H1 (cell line): ENCODE measurements around the gene SOAT2. TPM values are rescaled to one million over a fixed set of nuclear protein-coding genes. Genes with fewer than 3 reads are reported as not detected.

Experiments
- CTCF ChIA-PET: fragments of 300-600 bp; sonication (Branson Sonifier 250); formaldehyde crosslinking; loops from one replicate; lab custom pipeline; 2021; ENCODE audit not compliant: partially characterized antibody; lab: Charles Lee
- POLR2A ChIA-PET: fragments of 300-600 bp; sonication (Branson Sonifier 250); formaldehyde crosslinking; loops from one replicate; lab custom pipeline; 2021; ENCODE audit warnings: inconsistent platforms; ENCODE audit not compliant: partially characterized antibody; lab: Charles Lee
- DNase-seq, 2 experiments: peaks; one replicate each; pipeline versions ENCODE4 v3.0.0 to v3.0.0-alpha.2; 2010 to 2022; ENCODE audit warnings: low spot score in 2 of 2, low read depth in 1 of 2, mixed read lengths in 1 of 2
- FAIRE-seq: peaks from 2 replicates; lab custom pipeline; 2011; peaks lifted over from hg19 to GRCh38; lab: Jason Lieb, UNC
- H2AFZ ChIP-seq: 2 replicates; pipeline ENCODE4 v1.8.1; 2012; ENCODE audit warnings: low read length, inconsistent platforms
- H2AK5ac ChIP-seq: 2 replicates; pipeline ENCODE4 v1.6.1; 2013; ENCODE audit warnings: low read depth, low read length
- H2BK120ac ChIP-seq: replicated peaks from 2 replicates; pipeline ENCODE3; 2013; ENCODE audit warnings: low read depth, low read length, inconsistent platforms
- H2BK12ac ChIP-seq: 2 replicates; pipeline ENCODE4 v1.6.1; 2013; ENCODE audit warnings: low read depth, low read length
- H2BK15ac ChIP-seq: 2 replicates; pipeline ENCODE4 v1.6.1; 2013; ENCODE audit warnings: low read length
- H2BK20ac ChIP-seq: 2 replicates; pipeline ENCODE4 v1.6.1; 2013; ENCODE audit warnings: low read length
- H2BK5ac ChIP-seq: 2 replicates; pipeline ENCODE4 v1.6.1; 2013; ENCODE audit warnings: low read depth, low read length
- H3K14ac ChIP-seq: 2 replicates; pipeline ENCODE4 v1.6.1; 2013; ENCODE audit warnings: inconsistent platforms; ENCODE audit not compliant: insufficient read length
- H3K18ac ChIP-seq: 2 replicates; pipeline ENCODE4 v1.6.1; 2013; ENCODE audit warnings: low read length; ENCODE audit errors: extremely low read depth
- H3K23ac ChIP-seq: 2 replicates; pipeline ENCODE4 v1.6.1; 2013; ENCODE audit warnings: inconsistent platforms; ENCODE audit not compliant: insufficient read length
- H3K23me2 ChIP-seq: 2 replicates; pipeline ENCODE4 v1.6.1; 2013; ENCODE audit warnings: low read depth, low read length
- H3K27ac ChIP-seq: 2 replicates; pipeline ENCODE4 v1.6.1; 2011; ENCODE audit warnings: low read depth, low read length, inconsistent platforms
- H3K27me3 ChIP-seq, 4 experiments: replicated peaks in 1 of 4; 1 replicate in 1 of 4; 2 replicates in 3 of 4; pipeline versions ENCODE4 v1.6.1 to v1.8.1; 2011 to 2013; ENCODE audit warnings: low read length in 3 of 4, mild to moderate bottlenecking in 3 of 4, inconsistent platforms in 2 of 4, mixed read lengths in 2 of 4, moderate library complexity in 1 of 4; ENCODE audit not compliant: control insufficient read depth in 3 of 4, insufficient read depth in 3 of 4; ENCODE audit errors: extremely low read depth in 1 of 4
- H3K36me3 ChIP-seq, 4 experiments: 2 replicates each; pipeline versions ENCODE4 v1.6.1 to v1.8.1; 2011 to 2013; ENCODE audit warnings: mild to moderate bottlenecking in 4 of 4, low read length in 3 of 4, moderate library complexity in 2 of 4, control low read depth in 1 of 4, inconsistent platforms in 1 of 4; ENCODE audit not compliant: insufficient read depth in 4 of 4, control insufficient read depth in 2 of 4
- H3K4ac ChIP-seq: replicated peaks from 2 replicates; pipeline ENCODE3; 2013; ENCODE audit warnings: low read length, low read depth, mixed read lengths, inconsistent platforms; ENCODE audit not compliant: insufficient read length
- H3K4me1 ChIP-seq, 4 experiments: replicated peaks in 1 of 4; 1 replicate in 1 of 4; 2 replicates in 3 of 4; pipeline versions ENCODE4 v1.6.1 to v1.8.1; 2011 to 2013; ENCODE audit warnings: low read length in 3 of 4, inconsistent platforms in 2 of 4, mixed read lengths in 1 of 4; ENCODE audit not compliant: insufficient read depth in 4 of 4, control insufficient read depth in 3 of 4
- H3K4me2 ChIP-seq, 2 experiments: 2 replicates each; pipeline versions ENCODE4 v1.6.1 to v1.8.1; 2011 to 2013; ENCODE audit warnings: low read depth in 2 of 2, low read length in 2 of 2, control low read depth in 1 of 2, inconsistent platforms in 1 of 2, mild to moderate bottlenecking in 1 of 2; ENCODE audit not compliant: insufficient read depth in 1 of 2
- H3K4me3 ChIP-seq, 4 experiments: fragments of 200-600, 300-600 bp in 1 of 4; sonication (generic), shearing (Covaris generic), sonication (Bioruptor Twin) in 1 of 4; 2 replicates each; pipeline versions ENCODE4 v1.5.1 to v1.8.1; 2011 to 2016; ENCODE audit warnings: low read length in 4 of 4, low read depth in 3 of 4, control low read depth in 2 of 4, inconsistent platforms in 2 of 4, mild to moderate bottlenecking in 2 of 4, mixed read lengths in 1 of 4, moderate library complexity in 1 of 4; ENCODE audit not compliant: insufficient read depth in 2 of 4; ENCODE audit errors: extremely low read depth in 1 of 4
- H3K56ac ChIP-seq: replicated peaks from 2 replicates; pipeline ENCODE3; 2013; ENCODE audit warnings: low read depth, mild to moderate bottlenecking, mixed read lengths, low read length, inconsistent platforms; ENCODE audit not compliant: insufficient read length
- H3K79me1 ChIP-seq: 2 replicates; pipeline ENCODE4 v1.6.1; 2013; ENCODE audit warnings: low read depth, low read length, control low read depth
- H3K79me2 ChIP-seq, 2 experiments: 2 replicates each; pipeline versions ENCODE4 v1.6.1 to v1.8.1; 2012 to 2013; ENCODE audit warnings: low read length in 2 of 2, mild to moderate bottlenecking in 2 of 2, inconsistent platforms in 1 of 2; ENCODE audit not compliant: insufficient read depth in 2 of 2, control insufficient read depth in 1 of 2
- H3K9ac ChIP-seq, 4 experiments: replicated peaks in 1 of 4; 1 replicate in 1 of 4; 2 replicates in 3 of 4; pipeline versions ENCODE4 v1.6.1 to v1.8.1; 2011 to 2013; ENCODE audit warnings: low read depth in 3 of 4, low read length in 3 of 4, control low read depth in 2 of 4, mild to moderate bottlenecking in 2 of 4, moderate library complexity in 2 of 4, inconsistent platforms in 1 of 4; ENCODE audit errors: extremely low read depth in 1 of 4
- H3K9me3 ChIP-seq, 2 experiments: 2 replicates each; pipeline versions ENCODE4 v1.6.1 to v1.8.1; 2012 to 2013; ENCODE audit warnings: mild to moderate bottlenecking in 2 of 2, moderate library complexity in 2 of 2, control low read depth in 1 of 2, inconsistent platforms in 1 of 2, low read depth in 1 of 2, low read length in 1 of 2, mixed read lengths in 1 of 2; ENCODE audit not compliant: insufficient read depth in 2 of 2
- H4K20me1 ChIP-seq, 2 experiments: replicated peaks in 1 of 2; 2 replicates each; pipeline versions ENCODE3 to v1.8.1; 2011 to 2013; ENCODE audit warnings: inconsistent platforms in 2 of 2, low read length in 2 of 2, mild to moderate bottlenecking in 1 of 2; ENCODE audit not compliant: insufficient read depth in 2 of 2, control insufficient read depth in 1 of 2
- H4K5ac ChIP-seq: 2 replicates; pipeline ENCODE4 v1.6.1; 2013; ENCODE audit warnings: low read length, low read depth, mixed read lengths, inconsistent platforms; ENCODE audit not compliant: insufficient read length
- H4K8ac ChIP-seq: 2 replicates; pipeline ENCODE4 v1.8.0; 2013; ENCODE audit warnings: mild to moderate bottlenecking, moderate library complexity, low read length, inconsistent platforms; ENCODE audit not compliant: insufficient read depth; ENCODE audit errors: extremely low read depth
- H4K91ac ChIP-seq: replicated peaks from 2 replicates; pipeline ENCODE3; 2013; ENCODE audit warnings: low read length, mixed read lengths, inconsistent platforms; ENCODE audit not compliant: insufficient read length
- BACH1 ChIP-seq: IDR thresholded peaks from 2 replicates; pipeline ENCODE4 v1.6.1; 2012; ENCODE audit warnings: low read length, improper control_type of control experiment
- CEBPB ChIP-seq: IDR thresholded peaks from 2 replicates; pipeline ENCODE4 v1.6.1; 2012; ENCODE audit warnings: low read depth, low read length
- EGR1 ChIP-seq: IDR thresholded peaks from 2 replicates; pipeline ENCODE4 v1.6.1; 2011; ENCODE audit warnings: low read depth, low read length, borderline replicate concordance
- FOSL1 ChIP-seq: IDR thresholded peaks from 2 replicates; pipeline ENCODE4 v1.6.1; 2011; ENCODE audit warnings: mild to moderate bottlenecking, low read depth, low read length, moderate library complexity; ENCODE audit not compliant: insufficient read depth
- RFX5 ChIP-seq: IDR thresholded peaks from 2 replicates; pipeline ENCODE4 v1.6.1; 2011; ENCODE audit warnings: low read depth, low read length, improper control_type of control experiment, borderline replicate concordance
- RNF2 ChIP-seq: fragments of 200-900, 300-1000 bp; sonication (generic); IDR thresholded peaks from 2 replicates; pipeline ENCODE4 v1.7.1; 2016; ENCODE audit warnings: borderline replicate concordance, low read depth, mild to moderate bottlenecking, antibody characterized with exemption, low read length; ENCODE audit not compliant: poor library complexity, severe bottlenecking; ENCODE audit errors: missing control alignments
- SIN3A ChIP-seq, 2 experiments: IDR thresholded peaks in 1 of 2; conservative IDR thresholded peaks in 1 of 2; 2 replicates each; pipeline ENCODE4 v1.6.1; 2011 to 2012; ENCODE audit warnings: low read length in 2 of 2, improper control_type of control experiment in 1 of 2, low read depth in 1 of 2, mild to moderate bottlenecking in 1 of 2
- SIRT6 ChIP-seq: IDR thresholded peaks from one replicate; pipeline ENCODE4 v1.7.1; 2012; ENCODE audit warnings: low read length, inconsistent platforms
- SP1 ChIP-seq: IDR thresholded peaks from 2 replicates; pipeline ENCODE4 v1.6.1; 2011; ENCODE audit warnings: low read depth, low read length
- SP4 ChIP-seq: IDR thresholded peaks from 2 replicates; pipeline ENCODE4 v1.6.1; 2012; ENCODE audit warnings: low read length, inconsistent platforms
- TAF1 ChIP-seq: IDR thresholded peaks from 2 replicates; pipeline ENCODE4 v1.6.1; 2011; ENCODE audit warnings: mild to moderate bottlenecking, low read depth, low read length
- TAF7 ChIP-seq: optimal IDR thresholded peaks from 2 replicates; pipeline ENCODE3; 2011; ENCODE audit warnings: low read depth, mild to moderate bottlenecking, inconsistent platforms, low read length, moderate library complexity, borderline replicate concordance
- YY1 ChIP-seq: IDR thresholded peaks from 2 replicates; pipeline ENCODE4 v1.6.1; 2011; ENCODE audit warnings: low read depth, mild to moderate bottlenecking, low read length
- WGBS, 2 experiments: shearing (Covaris generic) in 1 of 2; methylation state at CpG; one replicate each; pipeline versions ENCODE4 v1.1.6 to v1.1.7; 2013 to 2015; ENCODE audit warnings: low lambda C conversion rate in 2 of 2, mixed read lengths in 2 of 2, inconsistent platforms in 1 of 2, low coverage in 1 of 2, missing lambda C conversion rate in 1 of 2; ENCODE audit not compliant: insufficient replicate concordance in 2 of 2, insufficient coverage in 1 of 2, insufficient read length in 1 of 2; ENCODE audit errors: extremely low coverage in 1 of 2, missing lambda C conversion rate in 1 of 2; 5-methylcytosine and 5-hydroxymethylcytosine counted together
- polyA plus RNA-seq, 7 experiments: library from polyadenylated mRNA; depleted of rRNA in 3 of 7; stranded (reverse) in 5 of 7; unstranded in 2 of 7; fragments of >200 nt in 5 of 7; fragments of 200-250 nt in 2 of 7; gene quantifications; 1 replicate in 5 of 7; 2 replicates in 1 of 7; 4 replicates in 1 of 7; pipeline versions ENCODE4 v1.2.1 to v1.2.3, GENCODE V29; 2011 to 2013; ENCODE audit warnings: missing spikeins in 2 of 7, mixed read lengths in 2 of 7
- total RNA-seq: library from RNA; stranded (reverse); fragmentation: NEBNext Ultra II Directional; extraction: Animal tissue kit (Norgen Biotek cat#: 25700); gene quantifications from 2 replicates; pipeline ENCODE4 v1.2.1, GENCODE V29; 2021

Gene SOAT2
- total and polyA plus RNA-seq, 2 of the 8 experiments (the other 6 are each of a cell fraction or from before 2014, with no cell fraction given), result 0.08 TPM; not detected in 1

- Histone ChIP-seq H2AK5ac (no peak overlapping the region), H4K91ac (no peak overlapping the region), H3K36me3 (no peaks in the 10 kb centered on the region), H3K9ac (no peak overlapping the region), H3K4me1 (peaks cover 0 to 7% (median 0%) of the 10 kb centered on the region in 4 experiments; a peak in 1 of 7 replicates), H2BK5ac (no peak overlapping the region), H2BK12ac (no peak overlapping the region), H3K23me2 (peaks cover 4% of the 10 kb centered on the region), H3K79me1 (no peaks in the 10 kb centered on the region), H2BK120ac (no peak overlapping the region), H3K18ac (no peak overlapping the region), H3K9me3 (no peaks in the 10 kb centered on the region), H4K20me1 (no peaks in the 10 kb centered on the region), H3K4ac (no peak overlapping the region), H4K8ac (no peak overlapping the region), H2BK20ac (no peak overlapping the region), H2AFZ (no peak overlapping the region), H3K27ac (no peak overlapping the region), H3K4me2 (no peak overlapping the region), H3K23ac (no peak overlapping the region), H3K56ac (no peak overlapping the region), H2BK15ac (no peak overlapping the region), H3K27me3 (peaks cover 0 to 12% (median 4%) of the 10 kb centered on the region in 4 experiments; a peak in 4 of 7 replicates), H3K79me2 (no peaks in the 10 kb centered on the region), H3K14ac (no peak overlapping the region), H4K5ac (no peak overlapping the region), H3K4me3 (no peak overlapping the region)
- DNase-seq, result no peak
- TF ChIP-seq SIN3A (conservative IDR thresholded peaks at IDR 0.05 in 1 of 2, IDR thresholded peaks at IDR 0.05 in 1 of 2; ENCODE audit: low read depth in 1 of 2, low read length in 2 of 2) (no peak), BACH1 (no peak), SIRT6 (no peak), SP4 (no peak), EGR1 (no peak), FOSL1 (no peak), TAF7 (no peak), YY1 (no peak), CEBPB (no peak), RFX5 (no peak), TAF1 (no peak), RNF2 (no peak), SP1 (no peak)
- no peak for FAIRE-seq
- POLR2A ChIA-PET, result interaction anchor here (1.3 to 5.9 kb wide), 3 partner anchors 9 to 15 kb away, joined by 4 to 26 read pairs (median 5); partner anchors contain the start of gene TNS2
- CTCF ChIA-PET, result interaction anchor here (0.7 to 22.4 kb wide), 6 partner anchors 10 to 130 kb away, joined by 3 to 531 read pairs (median 23); partner anchors contain the start of genes IGFBP6, SOAT2 and TNS2
- WGBS, 2 experiments, result 84% methylated on average over 27 of the region's 35 CpGs; no CpG with 5 or more reads in 1 of the 2 experiments
Observed at GRCh38 chr12:53058674-53059433, 44.4 kb upstream of the SOAT2 start.
